Subcutaneous abdominal adipose tissue (tissue), 5 donors: ENCODE data around the gene TSPAN18.

Source experiments
- H3K27ac ChIP-seq: one replicate; pipeline ENCODE4 v1.7.0; 2013; ENCODE audit warnings: low read depth, mild to moderate bottlenecking, inconsistent platforms, low read length, moderate library complexity
- H3K27me3 ChIP-seq, 5 donors: one replicate each; pipeline ENCODE4 v1.7.0; 2013; ENCODE audit warnings: low read length in 5 of 5, inconsistent platforms in 1 of 5; ENCODE audit not compliant: control insufficient read depth in 5 of 5, insufficient read depth in 4 of 5
- H3K36me3 ChIP-seq, 5 donors: one replicate each; pipeline ENCODE4 v1.7.0; 2013; ENCODE audit warnings: low read length in 5 of 5; ENCODE audit not compliant: control insufficient read depth in 5 of 5, insufficient read depth in 5 of 5
- H3K4me1 ChIP-seq, 5 donors: one replicate each; pipeline ENCODE4 v1.7.0; 2013; ENCODE audit warnings: low read length in 5 of 5, mild to moderate bottlenecking in 3 of 5, moderate library complexity in 1 of 5; ENCODE audit not compliant: control insufficient read depth in 5 of 5, insufficient read depth in 5 of 5
- H3K4me3 ChIP-seq, 5 donors: one replicate each; pipeline ENCODE4 v1.7.0; 2013; ENCODE audit warnings: low read length in 5 of 5, low read depth in 1 of 5
- H3K9ac ChIP-seq, 5 donors: one replicate each; pipeline ENCODE4 v1.7.0; 2013; ENCODE audit warnings: low read length in 5 of 5, mild to moderate bottlenecking in 4 of 5, moderate library complexity in 3 of 5
- H3K9me3 ChIP-seq, 5 donors: one replicate each; pipeline ENCODE4 v1.7.0; 2013; ENCODE audit warnings: low read length in 5 of 5; ENCODE audit not compliant: control insufficient read depth in 5 of 5
- donor health status: healthy.
- donor health status: healthy.
- donor health status: healthy.
- donor health status: healthy.
- donor health status: healthy.

Gene TSPAN18

DNA sequence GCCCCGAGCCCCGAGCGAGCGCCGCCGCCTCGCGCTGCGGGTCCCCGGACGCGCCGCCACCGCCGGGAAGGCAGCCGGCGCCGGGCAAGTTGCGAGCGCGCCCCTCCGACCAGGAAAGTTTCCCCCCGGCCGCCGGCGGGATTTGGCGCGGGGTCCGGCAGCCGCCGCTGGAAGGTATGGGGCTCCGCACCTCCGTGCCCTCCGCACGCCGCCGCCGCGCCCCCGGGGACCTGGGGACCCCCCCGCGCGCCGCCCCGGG, 281 bp downstream of the TSPAN18 start:
- Histone ChIP-seq H3K36me3 (no peaks in the 10 kb centered on the region), H3K4me3 (peak overlapping the region in 4 of 5 donors; percentile 59 to 70 (median 66)), H3K9me3 (no peaks in the 10 kb centered on the region), H3K27me3 (peaks cover 0 to 19% (median 9%) of the 10 kb centered on the region in 5 donors), H3K9ac (peak overlapping the region in 1 of 5 donors; percentile 39), H3K4me1 (peaks cover 0 to 64% (median 18%) of the 10 kb centered on the region in 5 donors), H3K27ac (peak overlapping the region; percentile 51)

GRCh38 chr11:44727373-44728287, 868 bp downstream of the TSPAN18 start:
- Histone ChIP-seq H3K4me3 (peak overlapping the region; percentile 48 to 70 (median 61)), H3K9ac (peak overlapping the region in 3 of 5 donors; percentile 55 to 66 (median 61)), H3K4me1 (peaks cover 0 to 69% (median 18%) of the 10 kb centered on the region in 5 donors), H3K27ac (peak overlapping the region; percentile 51), H3K36me3 (no peaks in the 10 kb centered on the region), H3K9me3 (peaks cover 0 to 2% (median 0%) of the 10 kb centered on the region in 5 donors), H3K27me3 (peaks cover 0 to 19% (median 12%) of the 10 kb centered on the region in 5 donors)

DNA sequence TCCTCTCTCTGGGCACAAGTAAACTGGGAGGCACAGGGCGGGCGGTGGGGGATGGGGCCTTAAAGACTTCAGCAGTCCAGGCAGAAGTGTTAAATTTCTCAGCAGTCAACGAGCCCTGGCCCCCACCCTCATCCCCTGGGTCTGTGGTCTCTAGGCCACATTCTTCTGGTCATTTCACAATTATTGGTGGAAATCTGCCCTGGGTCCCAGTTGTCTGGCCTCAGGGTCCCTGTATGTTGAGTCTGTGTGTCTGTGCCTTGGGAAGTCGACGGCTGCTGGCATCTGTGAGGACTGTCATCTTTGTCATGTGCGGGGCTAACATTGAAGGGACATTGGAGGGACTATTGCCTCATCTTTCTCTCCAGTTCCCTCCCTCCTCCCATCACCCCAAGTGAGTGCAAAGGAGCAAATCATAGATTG, 1.7 kb downstream of the TSPAN18 start:
- H3K27ac ChIP-seq, result peak overlapping the region; percentile 51
- H3K4me1 ChIP-seq, result peaks cover 0 to 77% (median 18%) of the 10 kb centered on the region in 5 donors
- H3K9ac ChIP-seq, result peak overlapping the region in 1 of 5 donors; percentile 66

GRCh38 chr11:44729063-44729462, 2.3 kb downstream of the TSPAN18 start:
- H3K9me3 ChIP-seq, result peaks cover 0 to 6% (median 4%) of the 10 kb centered on the region in 5 donors
- peaks cover 0 to 22% (median 17%) of the 10 kb centered on the region in 5 donors for H3K27me3 ChIP-seq
- H3K9ac ChIP-seq, result no peak overlapping the region
- H3K27ac ChIP-seq, result peak overlapping the region; percentile 51
- peak overlapping the region in 2 of 5 donors; percentile 59 to 70 for H3K4me3 ChIP-seq
- H3K4me1 ChIP-seq, result peaks cover 0 to 83% (median 18%) of the 10 kb centered on the region in 5 donors
- no peaks in the 10 kb centered on the region for H3K36me3 ChIP-seq

More for the DNA sequence above, 1.7 kb downstream of the TSPAN18 start:
- peak overlapping the region in 4 of 5 donors; percentile 48 to 70 (median 64) for H3K4me3 ChIP-seq
- H3K36me3 ChIP-seq, result no peaks in the 10 kb centered on the region
- H3K9me3 ChIP-seq, result peaks cover 0 to 6% (median 4%) of the 10 kb centered on the region in 5 donors
- peaks cover 0 to 19% (median 17%) of the 10 kb centered on the region in 5 donors for H3K27me3 ChIP-seq

GRCh38 chr11:44729713-44730112, 3.0 kb downstream of the TSPAN18 start:
- H3K9ac ChIP-seq, result no peak overlapping the region
- H3K4me1 ChIP-seq, result peaks cover 0 to 85% (median 18%) of the 10 kb centered on the region in 5 donors
- H3K27me3 ChIP-seq, result peaks cover 0 to 22% (median 17%) of the 10 kb centered on the region in 5 donors
- peaks cover 0 to 6% (median 4%) of the 10 kb centered on the region in 5 donors for H3K9me3 ChIP-seq
- no peaks in the 10 kb centered on the region for H3K36me3 ChIP-seq
- H3K27ac ChIP-seq, result peak overlapping the region; percentile 51
- no peak overlapping the region for H3K4me3 ChIP-seq

DNA sequence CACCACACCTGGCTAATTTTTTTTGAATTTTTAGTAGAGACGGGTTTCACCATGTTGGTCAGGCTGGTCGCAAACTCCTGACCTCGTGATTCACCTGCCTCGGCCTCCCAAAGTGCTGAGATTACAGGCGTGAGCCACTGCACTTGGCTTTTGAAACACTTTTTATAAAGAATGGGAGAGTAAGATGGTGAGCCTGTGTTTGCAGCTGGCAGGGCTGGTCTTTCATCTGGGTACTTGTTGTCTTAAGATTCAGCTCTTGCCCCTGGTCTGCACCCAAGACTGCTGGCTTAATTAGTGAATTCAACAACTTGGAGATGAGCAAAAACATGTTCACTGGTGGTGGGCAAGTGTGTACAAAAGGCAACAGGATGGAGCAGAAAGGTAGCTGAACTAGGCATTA, 4.0 kb downstream of the TSPAN18 start:
- peak overlapping the region in 1 of 5 donors; percentile 6 for H3K4me3 ChIP-seq
- no peaks in the 10 kb centered on the region for H3K36me3 ChIP-seq
- H3K4me1 ChIP-seq, result peaks cover 0 to 81% (median 18%) of the 10 kb centered on the region in 5 donors
- no peak overlapping the region for H3K9ac ChIP-seq
- peak overlapping the region; percentile 65 for H3K27ac ChIP-seq
- H3K9me3 ChIP-seq, result peaks cover 0 to 6% (median 4%) of the 10 kb centered on the region in 5 donors
- H3K27me3 ChIP-seq, result peaks cover 0 to 22% (median 14%) of the 10 kb centered on the region in 5 donors

GRCh38 chr11:44731685-44732430, 5.1 kb downstream of the TSPAN18 start:
- Histone ChIP-seq H3K36me3 (no peaks in the 10 kb centered on the region), H3K9me3 (peaks cover 0 to 6% (median 4%) of the 10 kb centered on the region in 5 donors), H3K27me3 (peaks cover 0 to 22% (median 10%) of the 10 kb centered on the region in 5 donors), H3K27ac (peak overlapping the region; percentile 65), H3K4me1 (peaks cover 0 to 72% (median 12%) of the 10 kb centered on the region in 5 donors), H3K9ac (peak overlapping the region in 1 of 5 donors; percentile 37), H3K4me3 (no peak overlapping the region)

- H3K4me3 ChIP-seq, result peak overlapping the region in 1 of 5 donors; percentile 16
- H3K36me3 ChIP-seq, result no peaks in the 10 kb centered on the region
- H3K27me3 ChIP-seq, result peaks cover 0 to 22% (median 10%) of the 10 kb centered on the region in 5 donors
- peaks cover 0 to 70% (median 8%) of the 10 kb centered on the region in 5 donors for H3K4me1 ChIP-seq
- peaks cover 0 to 6% (median 4%) of the 10 kb centered on the region in 5 donors for H3K9me3 ChIP-seq
- peak overlapping the region; percentile 65 for H3K27ac ChIP-seq
- no peak overlapping the region for H3K9ac ChIP-seq
Measured at GRCh38 chr11:44732564-44732963, 5.8 kb downstream of the TSPAN18 start.

GRCh38 chr11:44733877-44734276, 7.1 kb downstream of the TSPAN18 start:
- Histone ChIP-seq H3K27me3 (peaks cover 0 to 22% (median 5%) of the 10 kb centered on the region in 5 donors), H3K36me3 (no peaks in the 10 kb centered on the region), H3K4me3 (no peak overlapping the region), H3K9ac (no peak overlapping the region), H3K9me3 (peaks cover 0 to 6% (median 4%) of the 10 kb centered on the region in 5 donors), H3K27ac (no peak overlapping the region), H3K4me1 (peaks cover 0 to 64% (median 0%) of the 10 kb centered on the region in 5 donors)
